HEK293 (cell line): Measurements from ENCODE around the gene BMF.

ENCODE experiments used
- CTCF ChIP-seq: fragments of 450-650 bp; formaldehyde crosslinking; IDR thresholded peaks from 2 replicates; pipeline ENCODE4 v1.5.1; 2016; ENCODE audit warnings: missing biosample characterization, missing genetic modification characterization
- PRDM6 ChIP-seq: fragments of 450-650 bp; formaldehyde crosslinking; IDR thresholded peaks from 2 replicates; pipeline ENCODE4 v1.5.1; 2017; ENCODE audit warnings: missing biosample characterization, missing genetic modification characterization
- RBAK ChIP-seq: fragments of 450-650 bp; formaldehyde crosslinking; IDR thresholded peaks from 2 replicates; pipeline ENCODE4 v1.5.1; 2016; ENCODE audit warnings: missing biosample characterization, missing genetic modification characterization
- ZBTB21 ChIP-seq: fragments of 450-650 bp; formaldehyde crosslinking; IDR thresholded peaks from 2 replicates; pipeline ENCODE4 v1.5.1; 2017; ENCODE audit warnings: missing biosample characterization, missing genetic modification characterization
- ZFP37 ChIP-seq: fragments of 450-650 bp; formaldehyde crosslinking; IDR thresholded peaks from 2 replicates; pipeline ENCODE4 v1.5.1; 2016; ENCODE audit warnings: missing biosample characterization, missing genetic modification characterization
- ZNF114 ChIP-seq: fragments of 450-650 bp; formaldehyde crosslinking; IDR thresholded peaks from 2 replicates; pipeline ENCODE4 v1.5.0; 2017; ENCODE audit warnings: missing biosample characterization, missing genetic modification characterization
- ZNF140 ChIP-seq: fragments of 450-650 bp; formaldehyde crosslinking; IDR thresholded peaks from 2 replicates; pipeline ENCODE4 v1.5.1; 2016; ENCODE audit warnings: missing biosample characterization, missing genetic modification characterization
- ZNF148 ChIP-seq: fragments of 450-650 bp; formaldehyde crosslinking; IDR thresholded peaks from 2 replicates; pipeline ENCODE4 v1.5.0; 2017; ENCODE audit warnings: missing biosample characterization, missing genetic modification characterization, borderline replicate concordance
- ZNF324 ChIP-seq: fragments of 450-650 bp; formaldehyde crosslinking; IDR thresholded peaks from 2 replicates; pipeline ENCODE4 v1.5.1; 2016; ENCODE audit warnings: missing biosample characterization, missing genetic modification characterization
- ZNF530 ChIP-seq: fragments of 450-650 bp; formaldehyde crosslinking; IDR thresholded peaks from 2 replicates; pipeline ENCODE4 v1.5.1; 2016; ENCODE audit warnings: low read depth, missing biosample characterization, missing genetic modification characterization
- ZNF639 ChIP-seq: fragments of 450-650 bp; formaldehyde crosslinking; IDR thresholded peaks from 2 replicates; pipeline ENCODE4 v1.5.1; 2016; ENCODE audit warnings: missing biosample characterization, missing genetic modification characterization

GRCh38 chr15:40065166-40065565 is 43.5 kb downstream of the BMF start:
- no peak for TF ChIP-seq ZNF530 (tag by site-specific recombination)
- no peak for TF ChIP-seq ZNF140 (tag by site-specific recombination)
- no peak for TF ChIP-seq CTCF (tag by site-specific recombination)
- TF ChIP-seq PRDM6 (tag by site-specific recombination), result no peak
- TF ChIP-seq RBAK (tag by site-specific recombination), result no peak
- no peak for TF ChIP-seq ZFP37 (tag by site-specific recombination)
- TF ChIP-seq ZNF639 (tag by site-specific recombination), result no peak
- no peak for TF ChIP-seq ZNF114
- no peak for TF ChIP-seq ZNF324 (tag by site-specific recombination)
- no peak for TF ChIP-seq ZBTB21 (tag by site-specific recombination)
- TF ChIP-seq ZNF148 (tag by site-specific recombination), result no peak
